GM18907 (cell line): ENCODE data around the gene NPIPB8.
"Not testable (repeated sequence)": the region's sequence is repeated elsewhere in the genome, so short reads cannot be mapped to it uniquely, and the experiment has no call there.

Experiments used
- ATAC-seq: cut with Tn5 transposase; IDR thresholded peaks from one replicate; pipeline ENCODE4 v1.9.1; 2021; ENCODE audit warnings: mild to moderate bottlenecking, moderate library complexity; ENCODE audit not compliant: unreplicated experiment

The NPIPB8 gene

DNA sequence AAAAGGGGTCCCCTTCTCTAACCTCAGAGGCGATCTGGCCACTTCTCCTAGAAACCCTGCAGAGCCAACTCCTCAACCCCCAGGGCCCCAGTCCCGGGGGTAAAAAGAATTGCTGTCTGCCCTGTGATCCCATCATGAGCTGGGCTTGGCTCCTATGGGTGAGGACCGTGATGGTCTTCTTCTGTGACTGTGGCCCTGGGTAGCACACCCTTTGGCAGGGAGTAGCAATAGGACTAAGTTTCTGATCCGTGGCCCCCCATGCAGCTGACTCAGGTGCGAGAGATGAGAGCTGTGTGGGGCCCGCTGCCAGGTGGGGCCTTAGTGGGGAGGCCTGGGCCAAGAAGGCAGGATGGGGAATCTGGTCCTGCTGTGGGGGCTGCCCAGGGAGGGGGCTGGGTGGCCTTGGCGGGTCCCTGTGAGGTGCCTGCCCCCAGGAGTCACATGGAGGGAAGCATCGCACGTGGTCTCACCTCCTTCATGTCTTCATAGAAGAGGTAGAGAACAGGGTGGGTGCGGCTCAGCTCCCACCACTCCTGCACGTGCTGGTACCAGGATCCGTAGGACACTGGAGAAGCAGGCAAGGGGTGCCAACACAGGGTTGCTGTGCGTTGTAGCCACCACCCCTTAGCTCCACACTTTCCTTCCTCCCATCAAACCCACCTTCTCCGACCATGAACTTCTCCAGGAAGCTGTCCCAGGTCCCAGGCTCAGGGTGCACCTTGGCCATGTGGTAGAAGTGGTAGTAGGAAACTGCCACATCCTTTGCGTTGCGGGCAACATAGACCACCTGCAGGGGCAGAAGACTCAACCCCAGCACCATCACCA, 31.4 kb upstream of the NPIPB8 start:
- ATAC-seq, result no peak

DNA sequence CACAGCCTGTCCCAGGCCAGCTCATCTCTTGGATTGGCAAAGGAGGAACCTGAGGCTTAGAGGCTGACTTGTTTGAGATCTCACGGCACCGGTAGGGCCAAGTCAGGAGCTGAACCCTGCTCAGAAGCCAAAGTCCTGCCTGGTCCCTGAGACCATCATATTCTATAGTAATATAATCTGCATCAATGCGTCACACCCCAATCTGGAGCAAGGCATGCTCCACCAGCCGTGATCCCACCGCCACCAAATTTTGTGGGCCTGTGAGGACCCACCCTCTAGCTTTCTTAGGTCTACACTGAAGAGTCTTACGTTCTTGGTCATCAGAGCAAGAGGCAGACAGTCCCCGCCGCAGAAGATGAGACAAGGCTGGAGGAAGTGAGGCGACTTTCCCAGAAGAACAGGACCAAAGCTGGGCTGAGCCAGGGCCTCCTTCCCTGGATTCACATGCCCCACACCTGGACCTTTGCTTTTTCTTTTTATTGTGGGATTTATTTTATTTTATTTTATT, 30.7 kb upstream of the NPIPB8 start:
- ATAC-seq, result no peak

GRCh38 chr16:28607681-28608495, 30.0 kb upstream of the NPIPB8 start:
- not testable (repeated sequence) for ATAC-seq

- not testable (repeated sequence) for ATAC-seq
Measured at GRCh38 chr16:28608496-28608808, 29.4 kb upstream of the NPIPB8 start.

GRCh38 chr16:28608867-28609596, 28.8 kb upstream of the NPIPB8 start:
- ATAC-seq, result not testable (repeated sequence)

DNA sequence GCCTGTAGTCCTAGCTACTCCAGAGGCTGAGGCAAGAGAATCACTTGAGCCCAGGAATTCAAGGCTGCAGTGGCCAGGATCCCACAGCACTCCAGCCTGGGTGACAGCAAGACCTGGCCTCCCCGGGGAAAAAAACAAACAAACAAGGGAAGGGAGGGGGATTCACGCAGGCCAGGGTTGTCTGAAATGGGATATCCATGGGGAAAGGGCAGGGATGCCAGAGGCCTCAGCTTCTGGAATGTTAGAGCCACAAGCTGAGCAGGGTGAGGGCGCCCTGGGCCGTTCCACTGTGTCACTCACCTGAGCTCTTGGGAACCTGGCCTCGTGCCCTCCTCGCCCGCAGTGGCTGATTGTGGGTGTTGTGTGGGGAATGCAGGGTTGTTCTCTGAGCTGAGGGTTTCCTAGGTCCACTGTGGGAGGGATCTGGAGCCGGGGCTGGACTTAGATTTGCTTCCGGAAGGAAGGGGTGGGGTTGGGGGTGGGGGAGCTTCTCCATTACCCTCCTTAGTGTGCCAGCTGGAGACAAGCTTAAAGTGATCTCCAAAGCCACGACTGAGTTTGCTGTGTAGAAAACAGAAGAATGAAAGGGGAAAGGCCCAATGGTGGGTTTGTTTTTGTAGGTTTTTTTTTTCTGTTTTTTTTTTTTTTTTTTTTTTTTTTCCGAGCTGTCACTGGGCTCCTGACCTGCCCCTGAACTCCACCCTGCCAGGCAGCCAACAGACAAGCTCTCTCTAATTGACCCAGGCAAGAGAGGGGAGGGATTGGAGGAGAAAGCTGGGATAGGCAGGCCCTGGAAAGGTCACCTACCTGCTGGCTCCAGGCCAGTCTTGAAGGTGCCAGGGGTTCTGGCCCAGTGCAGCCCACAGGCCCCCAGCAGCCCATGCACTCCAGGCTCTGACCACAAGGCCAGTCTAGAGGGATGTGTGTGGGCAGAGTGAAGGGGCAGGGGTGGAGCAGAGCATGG, 28.0 kb upstream of the NPIPB8 start, which contains the start of gene SULT1A1:
SULT1A1 (minus strand) TSS at position 414 of the 964 bp plus-strand sequence. CDS start 1,189 bp downstream, outside the sequence.
- no peak for ATAC-seq

DNA sequence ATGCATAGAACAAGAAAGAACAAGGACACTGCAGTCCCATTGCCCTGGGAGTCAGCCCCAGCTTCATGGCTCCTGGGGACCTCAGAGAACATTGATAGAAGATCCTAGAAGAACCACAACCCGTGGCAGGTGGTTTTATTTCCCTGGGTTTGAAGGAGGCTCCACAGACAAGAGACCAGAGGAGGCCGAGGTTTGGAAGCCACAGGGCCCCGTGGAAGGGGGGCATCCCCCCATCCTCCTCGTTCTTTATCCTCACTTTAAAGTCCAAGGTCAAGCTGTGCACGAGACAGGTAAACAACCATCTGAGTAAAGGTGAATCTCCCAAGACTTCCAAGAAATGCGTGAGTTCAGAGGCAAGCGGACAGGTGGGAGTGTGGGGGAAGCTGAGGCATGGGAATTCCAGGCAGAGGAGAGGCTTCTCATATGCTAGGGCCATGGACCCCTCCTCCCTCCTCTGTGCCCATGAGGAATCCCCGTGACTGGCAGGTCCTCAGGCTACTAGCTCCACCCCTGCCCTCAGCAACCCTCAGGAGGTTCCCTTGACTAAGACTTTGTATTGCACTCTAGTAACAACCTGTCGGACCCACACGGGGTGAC, 27.2 kb upstream of the NPIPB8 start:
- no peak for ATAC-seq

GRCh38 chr16:28612359-28613280, 25.2 kb upstream of the NPIPB8 start:
- peak; percentile 66 for ATAC-seq

GRCh38 chr16:28613912-28614311, 24.0 kb upstream of the NPIPB8 start:
- ATAC-seq, result not testable (repeated sequence)

DNA sequence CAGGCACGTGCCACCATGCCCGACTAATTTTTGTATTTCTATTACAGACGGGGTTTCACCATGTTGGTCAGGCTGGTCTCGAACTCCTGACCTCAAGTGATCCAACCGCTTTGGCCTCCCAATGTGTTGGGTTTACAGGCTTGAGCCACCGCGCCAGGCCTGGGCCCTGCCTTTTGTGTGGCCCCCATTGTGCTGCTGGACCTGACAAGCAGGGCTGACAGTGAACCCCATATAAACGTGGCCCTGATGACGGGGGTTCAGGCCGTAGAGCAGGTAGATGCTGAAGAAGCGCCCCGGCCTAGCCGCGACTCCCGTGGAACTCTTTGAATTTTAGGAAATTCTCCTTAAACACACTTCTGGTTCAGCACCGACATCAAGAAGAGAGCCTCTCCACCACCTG, 23.3 kb upstream of the NPIPB8 start:
- not testable (repeated sequence) for ATAC-seq

DNA sequence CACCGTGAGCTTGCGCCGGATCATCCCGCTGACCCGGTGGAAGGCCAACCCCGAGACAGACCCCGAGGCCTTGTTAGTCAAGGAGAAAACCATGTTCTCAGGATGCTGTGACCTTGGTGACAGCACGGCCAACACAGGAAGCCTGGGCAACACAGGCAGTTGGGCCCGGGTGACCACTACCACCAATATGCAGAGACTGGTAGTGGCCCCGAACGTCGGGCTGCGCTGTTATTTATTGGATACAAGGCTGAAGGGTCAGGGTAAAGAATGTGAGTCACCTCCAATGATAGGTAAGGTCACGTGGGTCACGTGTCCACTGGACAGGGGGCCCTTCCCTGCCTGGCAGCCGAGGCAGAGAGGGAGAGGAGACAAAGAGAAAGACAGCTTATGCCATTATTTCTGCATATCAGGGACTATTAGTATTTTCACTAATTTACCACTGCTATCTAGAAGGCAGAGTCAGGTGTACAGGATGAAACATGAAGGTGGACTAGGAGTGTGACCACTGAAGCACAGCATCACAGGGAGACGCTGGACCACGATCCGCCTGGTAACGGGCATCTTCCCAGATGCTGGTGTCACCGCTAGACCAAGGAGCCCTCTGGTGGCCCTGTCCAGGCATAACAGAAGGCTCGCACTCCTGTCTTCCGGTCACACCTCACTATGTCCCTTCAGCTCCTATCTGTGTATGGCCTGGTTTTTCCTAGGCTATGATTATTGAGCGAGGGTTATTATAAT, 22.2 kb upstream of the NPIPB8 start:
- not testable (repeated sequence) for ATAC-seq

DNA sequence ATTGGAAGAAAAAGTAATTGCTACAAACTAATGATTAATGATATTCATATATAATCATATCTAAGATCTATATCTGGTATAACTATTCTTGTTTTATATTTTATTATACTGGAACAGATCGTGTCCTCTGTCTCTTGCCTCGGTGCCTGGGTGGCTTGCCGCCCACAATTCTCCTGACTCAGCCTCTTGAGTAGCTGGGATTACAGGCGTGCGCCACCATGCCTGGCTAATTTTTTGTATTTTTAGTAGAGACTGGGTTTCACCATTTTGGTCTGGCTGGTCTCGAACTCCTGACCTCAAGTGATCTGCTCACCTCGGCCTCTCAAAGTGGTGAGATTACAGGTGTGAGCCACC, 21.7 kb upstream of the NPIPB8 start:
- not testable (repeated sequence) for ATAC-seq

GRCh38 chr16:28616636-28617035, 21.2 kb upstream of the NPIPB8 start:
- ATAC-seq, result no peak

DNA sequence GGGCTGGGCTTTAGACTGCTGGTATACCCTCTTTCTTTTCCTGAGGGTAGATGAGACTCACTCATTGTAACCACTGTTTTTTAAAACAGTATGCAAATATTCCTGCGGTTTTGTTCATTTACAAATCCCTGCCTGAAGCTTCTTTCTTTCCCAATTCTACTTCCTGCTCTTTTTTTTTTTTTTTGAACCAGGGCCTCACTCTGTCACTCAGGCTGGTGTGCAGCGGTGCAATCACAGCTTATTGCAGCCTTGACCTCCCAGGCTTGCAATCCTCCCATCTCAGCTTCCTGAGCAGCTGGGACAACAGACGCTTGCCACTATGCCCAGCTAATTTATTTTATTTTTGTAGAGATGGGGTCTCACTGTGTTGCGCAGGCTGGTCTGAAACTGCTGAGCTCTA, 20.0 kb upstream of the NPIPB8 start:
- no peak for ATAC-seq

GRCh38 chr16:28620316-28620715, 17.5 kb upstream of the NPIPB8 start:
- not testable (repeated sequence) for ATAC-seq

GRCh38 chr16:28621481-28622155, 16.2 kb upstream of the NPIPB8 start:
- no peak for ATAC-seq

DNA sequence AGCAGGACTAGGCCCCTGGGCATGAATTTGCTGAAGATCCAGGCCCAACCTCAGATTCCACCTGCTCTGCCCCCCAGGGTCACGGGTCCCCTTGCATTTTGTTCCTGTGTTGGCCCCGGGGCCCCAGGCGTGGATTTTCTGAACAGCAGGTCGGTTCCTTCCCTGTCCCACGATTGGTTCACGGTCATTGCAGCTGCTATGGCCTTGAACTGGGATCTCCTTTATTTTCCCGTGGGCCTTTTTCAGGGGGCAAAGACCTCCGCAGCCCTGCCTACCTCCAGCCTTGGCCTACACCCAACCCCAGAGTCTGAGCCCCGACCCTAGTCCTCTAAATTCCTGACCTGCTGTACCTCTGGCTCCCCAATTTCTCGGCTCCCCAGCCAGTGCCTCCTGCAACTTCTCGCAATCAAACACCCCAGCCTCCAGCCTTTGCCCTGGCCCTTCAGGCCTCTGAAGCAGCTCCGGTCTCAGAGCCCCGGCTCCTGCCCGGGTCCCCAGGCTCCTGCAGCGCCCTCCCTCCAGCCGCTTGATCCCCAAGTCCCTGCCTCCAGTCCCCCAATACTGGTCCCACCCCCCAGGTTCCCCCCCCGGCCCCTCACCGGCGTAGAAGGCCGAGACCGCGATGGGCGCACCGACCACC, 15.2 kb upstream of the NPIPB8 start:
- not testable (repeated sequence) for ATAC-seq
